Measurements from ENCODE around the gene SCAF1.

GRCh38 chr19:49596954-49597702 lies 44.9 kb upstream of the SCAF1 start:
- TF ChIP-seq CTCF (IDR thresholded peaks at IDR 0.05) (no peak), POLR2A (IDR thresholded peaks at IDR 0.05) (no peak)

Data from upper lobe of left lung (tissue), 4 donors.